ENCODE data around the gene KDM2B.

- TF ChIP-seq EZH2 (IDR thresholded peaks at IDR 0.05): no peak
- no peak for TF ChIP-seq POLR2AphosphoS5 (IDR thresholded peaks at IDR 0.05; ENCODE audit: borderline replicate concordance, low read depth, low read length)
- TF ChIP-seq FOXP2 (optimal IDR thresholded peaks at IDR 0.05; ENCODE audit: control extremely low read depth, extremely low read length, insufficient read depth): no peak
Observed at GRCh38 chr12:121578230-121579189, 2.3 kb downstream of the KDM2B start.

All from SK-N-MC (cell line).